ENCODE results near the gene WNT9A. TPM values are rescaled to one million over a fixed set of nuclear protein-coding genes. Genes with fewer than 3 reads are reported as not detected.

The WNT9A gene
- total RNA-seq, 2 experiments from 2014 or later, result not detected

GRCh38 chr1:227885648-227886502 lies 61.9 kb downstream of the WNT9A start:
- Histone ChIP-seq H3K9me2 (ENCODE audit: insufficient read depth, low read length) (no peaks in the 10 kb centered on the region), H3K27ac (ENCODE audit: low read depth, low read length, poor library complexity, severe bottlenecking) (no peak overlapping the region), H2AFZ (ENCODE audit: low read length) (no peak overlapping the region), H3K79me2 (ENCODE audit: insufficient read depth, low read depth, low read length) (no peaks in the 10 kb centered on the region), H3K4me2 (ENCODE audit: low read length) (no peak overlapping the region), H3K9me3 (ENCODE audit: low read length) (no peaks in the 10 kb centered on the region), H3K4me1 (ENCODE audit: insufficient read depth, low read length, poor library complexity, severe bottlenecking) (no peaks in the 10 kb centered on the region), H3K36me3 (ENCODE audit: insufficient read depth, low read length) (no peaks in the 10 kb centered on the region), H3K4me3 (ENCODE audit: low read depth, low read length, poor library complexity, severe bottlenecking) (no peak overlapping the region), H4K20me1 (ENCODE audit: insufficient read depth, low read length) (no peaks in the 10 kb centered on the region)
- ChIA-PET POLR2A (no interaction called here), CTCF (ENCODE audit: unreplicated experiment) (no interaction called here)
- intact Hi-C loops (cut with micrococcal nuclease; ENCODE audit: unreplicated experiment), result no loop called here
- no peak for DNase-seq (ENCODE audit: low spot score)
- BruUV-seq (replicated peaks), result no TSS peak
- TF ChIP-seq EZH2phosphoT487 (IDR thresholded peaks at IDR 0.05; ENCODE audit: borderline replicate concordance, low read depth, low read length) (no peak), CTCF (conservative IDR thresholded peaks at IDR 0.05; ENCODE audit: low read length) (no peak)

GRCh38 chr1:227885135-227885647 lies 62.5 kb downstream of the WNT9A start:
- Histone ChIP-seq H3K9me3 (ENCODE audit: low read length) (no peaks in the 10 kb centered on the region), H2AFZ (ENCODE audit: low read length) (no peak overlapping the region), H3K27ac (ENCODE audit: low read depth, low read length, poor library complexity, severe bottlenecking) (no peak overlapping the region), H4K20me1 (ENCODE audit: insufficient read depth, low read length) (no peaks in the 10 kb centered on the region), H3K79me2 (ENCODE audit: insufficient read depth, low read depth, low read length) (no peaks in the 10 kb centered on the region), H3K9me2 (ENCODE audit: insufficient read depth, low read length) (no peaks in the 10 kb centered on the region), H3K4me3 (ENCODE audit: low read depth, low read length, poor library complexity, severe bottlenecking) (no peak overlapping the region), H3K4me1 (ENCODE audit: insufficient read depth, low read length, poor library complexity, severe bottlenecking) (no peaks in the 10 kb centered on the region), H3K4me2 (ENCODE audit: low read length) (no peak overlapping the region), H3K36me3 (ENCODE audit: insufficient read depth, low read length) (no peaks in the 10 kb centered on the region)
- BruUV-seq (replicated peaks), result no TSS peak
- intact Hi-C loops (cut with micrococcal nuclease; ENCODE audit: unreplicated experiment), result no loop called here
- TF ChIP-seq EZH2phosphoT487 (IDR thresholded peaks at IDR 0.05; ENCODE audit: borderline replicate concordance, low read depth, low read length) (no peak), CTCF (conservative IDR thresholded peaks at IDR 0.05; ENCODE audit: low read length) (no peak)
- POLR2A ChIA-PET, result no interaction called here
- no peak for DNase-seq (ENCODE audit: low spot score)
- CTCF ChIA-PET (ENCODE audit: unreplicated experiment), result no interaction called here
